ENCODE data around the gene LOXL1.
"Not testable (repeated sequence)": the region's sequence is repeated elsewhere in the genome, so short reads cannot be mapped to it uniquely, and the experiment has no call there.

- TF ChIP-seq CTCF, POLR2A, POLR2AphosphoS5, EP300 (IDR thresholded peaks at IDR 0.05): not testable (repeated sequence)
These were observed 12.3 kb downstream of the LOXL1 start for GRCh38 chr15:73938516-73938915.

All from sigmoid colon (tissue), 4 donors.